Thymus (tissue), 11 donors: ENCODE data around the gene PLCH1. TPM values are rescaled to one million over a fixed set of nuclear protein-coding genes. Genes with fewer than 3 reads are reported as not detected.
A peak's percentile ranks its signal among the peaks of the same experiment; 100 is the strongest.

Source experiments
- DNase-seq, 9 donors: peaks; one replicate each; pipeline ENCODE4 v3.0.0-alpha.2; 2013; ENCODE audit warnings: low spot score in 9 of 9, low read depth in 6 of 9, missing footprints in 1 of 9
- H3K27ac ChIP-seq, 2 donors: one replicate each; pipeline ENCODE4 v1.5.1; 2013; ENCODE audit warnings: control low read depth in 1 of 2, low read depth in 1 of 2, low read length in 1 of 2, mild to moderate bottlenecking in 1 of 2, moderate library complexity in 1 of 2
- H3K27me3 ChIP-seq, 2 donors: one replicate each; pipeline ENCODE4 v1.5.1; 2013; ENCODE audit warnings: low read length in 1 of 2; ENCODE audit not compliant: control insufficient read depth in 2 of 2, insufficient read depth in 1 of 2
- H3K36me3 ChIP-seq, 2 donors: one replicate each; pipeline ENCODE4 v1.5.1; 2013; ENCODE audit warnings: low read length in 1 of 2, mild to moderate bottlenecking in 1 of 2, moderate library complexity in 1 of 2; ENCODE audit not compliant: control insufficient read depth in 2 of 2, insufficient read depth in 2 of 2
- H3K4me1 ChIP-seq, 2 donors: one replicate each; pipeline ENCODE4 v1.5.1; 2013; ENCODE audit warnings: low read length in 2 of 2; ENCODE audit not compliant: control insufficient read depth in 2 of 2, insufficient read depth in 2 of 2
- H3K4me3 ChIP-seq, 2 donors: one replicate each; pipeline ENCODE4 v1.5.1; 2013; ENCODE audit warnings: low read length in 2 of 2, control low read depth in 1 of 2, mild to moderate bottlenecking in 1 of 2
- H3K9me3 ChIP-seq, 2 donors: one replicate each; pipeline ENCODE4 v1.5.1; 2013; ENCODE audit warnings: low read length in 1 of 2, mild to moderate bottlenecking in 1 of 2; ENCODE audit not compliant: control insufficient read depth in 2 of 2, insufficient read depth in 1 of 2
- WGBS: extraction: QIAGEN DNeasy Blood & Tissue Kit; methylation state at CpG from one replicate; pipeline ENCODE4 v1.1.7; 2013; 5-methylcytosine and 5-hydroxymethylcytosine counted together
- polyA plus RNA-seq: library from polyadenylated mRNA; stranded (reverse); fragments of 200-250 nt; gene quantifications from one replicate; pipeline ENCODE4 v1.2.3, GENCODE V29; 2013
- total RNA-seq: library from RNA; stranded (reverse); fragments of 120-200 nt; gene quantifications from one replicate; pipeline ENCODE4 v1.2.4, GENCODE V29; 2013
- donor health status: healthy.

The PLCH1 gene
- total and polyA plus RNA-seq, 2 donors, result 7.6 to 29.3 TPM

DNA sequence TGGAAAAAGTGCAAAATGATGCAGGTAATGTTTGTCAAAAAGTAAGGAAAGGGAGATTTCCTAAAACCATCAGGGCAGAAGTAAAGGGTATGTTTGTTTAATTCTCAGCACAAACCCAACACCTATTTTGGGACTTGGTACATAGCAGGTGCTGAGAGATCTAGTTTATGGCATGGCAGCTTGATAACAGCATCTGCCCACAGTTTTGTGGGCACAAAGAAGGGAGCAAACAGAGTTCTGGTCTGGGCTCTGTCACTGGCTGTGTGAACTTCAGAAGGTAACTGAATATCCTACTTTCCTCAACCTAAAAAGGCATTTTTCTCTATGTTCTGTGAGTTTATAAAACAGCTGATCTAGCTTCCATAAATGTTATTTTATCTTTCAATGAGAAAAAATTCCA lies 141.6 kb downstream of the PLCH1 start:
- Histone ChIP-seq H3K27ac (no peak overlapping the region), H3K36me3 (no peaks in the 10 kb centered on the region), H3K27me3 (no peaks in the 10 kb centered on the region), H3K9me3 (peaks cover 2 to 3% of the 10 kb centered on the region in 2 donors), H3K4me1 (peaks cover 7 to 11% of the 10 kb centered on the region in 2 donors), H3K4me3 (no peak overlapping the region)
- peak in 4 of 9 donors; percentile 10 to 50 (median 18) for DNase-seq

DNA sequence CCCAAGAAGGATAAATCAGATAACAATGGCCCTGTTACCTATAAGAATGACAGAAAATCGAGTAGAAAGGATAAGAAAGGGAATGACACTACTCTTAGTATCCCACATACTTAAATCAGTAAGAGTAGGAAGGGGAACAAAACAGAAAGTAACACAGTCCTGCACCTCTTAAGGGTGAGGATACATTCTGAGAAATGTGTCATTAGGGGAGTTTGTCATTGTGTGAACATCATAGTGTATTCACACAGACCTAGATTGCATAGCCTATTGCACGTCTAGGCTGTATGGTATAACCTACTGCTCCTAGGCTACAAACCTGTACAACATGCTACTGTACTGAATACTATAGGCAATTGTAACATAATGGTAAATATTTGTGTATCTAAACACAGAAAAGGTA lies 142.6 kb downstream of the PLCH1 start:
- no peaks in the 10 kb centered on the region for H3K36me3 ChIP-seq
- DNase-seq, result no peak
- no peak overlapping the region for H3K27ac ChIP-seq
- whole genome bisulfite sequencing, result 90% methylated on average over 2 of the region's 2 CpGs
- no peak overlapping the region for H3K4me3 ChIP-seq
- H3K9me3 ChIP-seq, result no peaks in the 10 kb centered on the region
- H3K27me3 ChIP-seq, result no peaks in the 10 kb centered on the region
- H3K4me1 ChIP-seq, result peaks cover 7 to 11% of the 10 kb centered on the region in 2 donors

DNA sequence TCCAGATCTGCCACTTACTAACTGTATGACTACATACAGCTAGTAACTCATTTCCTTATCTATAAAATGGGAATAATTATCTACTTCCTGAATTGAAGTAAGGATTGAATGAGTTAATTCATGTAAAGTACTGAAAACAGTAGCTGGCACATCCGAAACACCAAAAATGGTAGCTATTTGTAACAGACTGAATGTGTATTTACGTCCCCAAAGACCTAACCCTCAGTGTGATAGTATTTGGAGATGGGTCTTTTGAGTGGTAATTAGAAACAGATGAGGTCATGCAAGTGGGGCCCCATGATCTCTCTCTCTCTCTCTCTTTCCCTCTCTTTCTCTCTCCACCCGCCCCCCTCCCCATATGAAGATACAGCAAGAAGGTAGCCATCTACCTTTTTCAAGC lies 146.2 kb downstream of the PLCH1 start:
- no peaks in the 10 kb centered on the region for H3K27me3 ChIP-seq
- 94% methylated on average over 3 of the region's 3 CpGs for WGBS
- no peak overlapping the region for H3K27ac ChIP-seq
- H3K4me1 ChIP-seq, result peaks cover 4 to 7% of the 10 kb centered on the region in 2 donors
- no peaks in the 10 kb centered on the region for H3K9me3 ChIP-seq
- H3K4me3 ChIP-seq, result no peak overlapping the region
- DNase-seq, result no peak
- H3K36me3 ChIP-seq, result no peaks in the 10 kb centered on the region

DNA sequence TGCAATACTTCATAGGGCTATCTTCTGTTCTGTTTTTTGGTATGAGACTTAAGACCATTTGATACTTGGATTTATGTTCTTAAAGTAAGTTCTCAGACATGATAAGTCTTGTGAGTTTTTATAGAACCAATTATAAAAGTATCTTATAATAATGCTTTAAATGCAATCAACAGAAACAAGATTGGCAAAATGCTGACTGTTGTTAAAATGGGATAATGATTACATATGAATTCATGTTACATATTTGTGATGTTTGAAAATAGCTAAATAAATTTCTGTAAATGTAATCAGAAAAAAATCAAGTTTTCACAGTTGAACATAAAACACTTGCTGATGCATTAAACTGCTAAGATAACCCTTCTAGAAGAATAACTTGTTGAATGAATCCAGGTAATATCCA lies 148.3 kb downstream of the PLCH1 start:
- Histone ChIP-seq H3K4me3 (no peak overlapping the region), H3K9me3 (no peaks in the 10 kb centered on the region), H3K27ac (no peak overlapping the region), H3K4me1 (no peaks in the 10 kb centered on the region), H3K27me3 (no peaks in the 10 kb centered on the region), H3K36me3 (no peaks in the 10 kb centered on the region)
- no peak for DNase-seq

DNA sequence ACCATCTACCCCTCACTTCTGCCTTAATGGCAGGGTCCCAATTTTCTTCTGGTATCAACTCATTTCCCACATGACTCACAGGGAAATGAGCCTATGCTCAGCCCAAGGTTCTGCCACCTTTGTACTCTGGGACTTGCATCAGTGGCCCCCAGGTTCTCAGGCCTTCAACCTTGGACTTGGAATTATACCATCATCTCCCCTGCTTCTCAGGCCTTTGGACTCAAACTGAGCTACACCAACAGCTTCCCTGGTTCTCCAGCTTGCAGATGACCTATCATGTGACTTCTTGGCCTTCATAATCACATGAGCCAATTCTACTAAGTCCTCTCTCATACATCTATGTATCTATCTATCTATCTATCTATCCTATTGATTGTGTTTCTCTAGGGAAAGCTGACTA lies 149.5 kb downstream of the PLCH1 start:
- no peak for DNase-seq
- Histone ChIP-seq H3K36me3 (no peaks in the 10 kb centered on the region), H3K4me3 (no peak overlapping the region), H3K9me3 (no peaks in the 10 kb centered on the region), H3K4me1 (no peaks in the 10 kb centered on the region), H3K27me3 (no peaks in the 10 kb centered on the region), H3K27ac (no peak overlapping the region)

DNA sequence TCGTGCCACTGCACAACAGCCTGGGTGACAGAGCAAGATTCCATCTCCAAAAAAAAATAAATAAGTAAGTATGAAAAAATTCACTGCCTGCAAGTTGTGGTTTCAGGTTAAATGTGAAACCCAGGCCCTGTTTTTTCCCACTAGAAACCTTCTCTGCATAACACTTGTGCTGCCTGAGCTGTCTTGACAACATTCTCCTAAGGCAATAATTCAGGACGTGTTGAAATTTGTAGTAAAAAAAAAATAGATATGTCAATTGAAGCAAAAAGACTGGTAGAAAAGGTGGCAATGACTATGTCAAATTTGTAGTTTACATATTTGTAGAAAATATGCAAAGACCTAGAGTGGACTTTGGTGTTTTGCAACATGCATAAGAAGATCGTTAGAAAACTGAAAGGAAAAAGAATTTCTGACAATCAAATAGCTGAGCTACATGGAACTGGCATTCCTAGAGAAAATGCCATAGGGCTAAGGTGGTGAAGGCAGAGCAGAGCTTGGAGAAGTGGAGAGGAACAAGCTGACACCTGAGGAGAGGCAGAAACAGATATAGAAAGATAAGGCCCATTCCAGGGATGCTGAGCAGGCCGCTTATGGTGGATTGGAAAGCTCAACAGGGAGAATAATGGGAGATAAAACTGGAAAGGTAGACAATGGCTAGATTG lies 150.2 kb downstream of the PLCH1 start:
- H3K27ac ChIP-seq, result no peak overlapping the region
- no peaks in the 10 kb centered on the region for H3K4me1 ChIP-seq
- H3K4me3 ChIP-seq, result no peak overlapping the region
- no peaks in the 10 kb centered on the region for H3K27me3 ChIP-seq
- no peaks in the 10 kb centered on the region for H3K9me3 ChIP-seq
- no peak for DNase-seq
- H3K36me3 ChIP-seq, result no peaks in the 10 kb centered on the region
- WGBS, result 87% methylated on average over 4 of the region's 4 CpGs

DNA sequence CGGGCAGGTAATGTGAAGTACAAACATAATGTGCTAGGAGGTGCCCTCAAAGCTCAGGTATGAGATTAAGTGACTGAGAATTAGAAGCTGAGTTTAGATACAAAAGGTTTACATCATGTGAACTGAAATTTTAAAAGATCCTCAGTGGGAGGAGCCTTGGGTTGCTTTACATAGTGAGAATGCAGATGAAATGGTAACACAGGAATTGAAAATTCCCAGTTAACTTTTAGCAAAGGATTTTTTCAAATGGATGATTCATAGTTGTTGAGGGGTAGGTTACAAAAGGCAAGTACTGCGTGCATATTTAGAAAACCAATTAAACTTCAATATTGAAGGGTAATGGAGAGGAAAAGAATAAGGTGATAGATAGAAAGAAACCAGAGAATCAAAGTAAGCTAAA lies 157.3 kb downstream of the PLCH1 start:
- H3K4me1 ChIP-seq, result no peaks in the 10 kb centered on the region
- H3K27ac ChIP-seq, result no peak overlapping the region
- H3K27me3 ChIP-seq, result no peaks in the 10 kb centered on the region
- H3K4me3 ChIP-seq, result no peak overlapping the region
- WGBS, result 97% methylated on average over 2 of the region's 2 CpGs
- DNase-seq, result no peak
- no peaks in the 10 kb centered on the region for H3K9me3 ChIP-seq
- no peaks in the 10 kb centered on the region for H3K36me3 ChIP-seq

DNA sequence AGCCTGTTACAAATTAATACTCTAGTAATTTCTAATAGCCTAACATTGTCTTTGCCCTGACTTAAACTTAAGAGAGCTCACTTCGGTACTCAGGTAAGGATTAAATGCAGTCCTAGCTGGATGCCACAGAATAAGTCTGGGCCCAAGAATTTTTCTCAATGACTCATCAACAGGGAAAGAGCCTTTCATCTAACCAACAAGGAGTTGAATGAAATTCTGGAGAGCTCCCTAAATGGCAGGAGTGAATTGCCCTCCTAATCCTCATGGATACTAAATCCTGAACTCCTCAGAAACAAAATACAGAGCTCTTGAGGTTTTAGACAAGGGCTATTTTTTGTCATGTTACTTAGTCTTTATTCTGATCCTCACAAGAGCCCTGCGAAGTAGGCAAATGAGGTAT lies 159.5 kb downstream of the PLCH1 start:
- WGBS, result 98% methylated on average over 2 of the region's 2 CpGs
- H3K4me3 ChIP-seq, result no peak overlapping the region
- no peak overlapping the region for H3K27ac ChIP-seq
- no peaks in the 10 kb centered on the region for H3K4me1 ChIP-seq
- DNase-seq, result no peak
- H3K36me3 ChIP-seq, result no peaks in the 10 kb centered on the region
- no peaks in the 10 kb centered on the region for H3K9me3 ChIP-seq
- H3K27me3 ChIP-seq, result no peaks in the 10 kb centered on the region

DNA sequence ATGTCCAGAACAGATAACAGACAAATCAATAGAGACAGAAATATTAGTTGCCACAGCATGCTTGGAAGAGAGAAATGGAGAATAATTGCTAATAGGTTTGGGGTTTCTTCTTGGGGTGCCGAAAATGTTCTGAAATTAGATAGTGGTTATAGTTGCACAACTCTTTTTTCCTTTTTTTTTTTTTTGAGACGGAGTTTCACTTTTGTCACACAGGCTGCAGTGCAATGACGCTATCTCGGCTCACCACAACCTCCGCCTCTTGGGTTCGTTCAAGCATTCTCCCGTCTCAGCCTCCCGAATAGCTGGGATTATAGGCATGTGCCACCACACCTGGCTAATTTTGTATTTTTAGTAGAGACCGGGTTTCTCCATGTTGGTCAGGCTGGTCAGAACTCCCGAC lies 163.3 kb downstream of the PLCH1 start:
- no peaks in the 10 kb centered on the region for H3K4me1 ChIP-seq
- DNase-seq, result peak in 4 of 9 donors; percentile 19 to 62 (median 26)

DNA sequence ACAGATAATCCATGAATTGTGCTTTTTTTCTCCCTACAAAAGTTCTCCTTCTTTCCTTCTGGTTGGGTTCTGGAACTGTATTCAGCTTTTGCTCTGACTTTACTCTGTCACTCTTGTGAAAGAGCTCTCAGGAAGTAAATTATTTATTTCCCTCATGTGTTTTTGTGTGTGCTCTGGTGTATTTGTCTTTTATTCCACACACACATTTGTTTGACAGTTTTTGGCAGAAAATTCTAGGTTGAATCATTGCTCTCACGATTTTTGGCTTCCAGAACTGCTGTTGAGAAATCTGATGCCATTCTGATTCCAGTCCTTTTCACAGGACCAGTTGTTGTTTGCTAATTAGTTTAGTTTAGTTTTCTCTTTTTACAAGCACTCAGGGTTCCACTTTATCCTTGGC lies 172.8 kb downstream of the PLCH1 start:
- 75% methylated on average over 1 of the region's 1 CpG for WGBS
- Histone ChIP-seq H3K9me3 (no peaks in the 10 kb centered on the region), H3K27ac (no peak overlapping the region), H3K27me3 (no peaks in the 10 kb centered on the region), H3K36me3 (no peaks in the 10 kb centered on the region), H3K4me1 (no peaks in the 10 kb centered on the region), H3K4me3 (no peak overlapping the region)
- DNase-seq, result no peak

More for the DNA sequence above, 163.3 kb downstream of the PLCH1 start:
- Histone ChIP-seq H3K27me3 (no peaks in the 10 kb centered on the region), H3K9me3 (no peaks in the 10 kb centered on the region), H3K4me3 (no peak overlapping the region), H3K36me3 (no peaks in the 10 kb centered on the region), H3K27ac (no peak overlapping the region)
- 70% methylated on average over 10 of the region's 10 CpGs for WGBS
